Upper lobe of left lung (tissue), 4 donors: ENCODE data around the gene CITED4.

Experiments
- CTCF ChIP-seq, 6 experiments: fragments of 450-650 bp in 4 of 6; fragments of 200-600 bp in 2 of 6; sonication (generic) in 2 of 6; IDR thresholded peaks; one replicate each; pipeline ENCODE4 v1.5.1; 2016 to 2019; ENCODE audit warnings: antibody characterized with exemption in 6 of 6
- POLR2A ChIP-seq, 4 donors: fragments of 450-650 bp; IDR thresholded peaks; one replicate each; pipeline ENCODE4 v1.5.1; 2016 to 2017; ENCODE audit warnings: antibody characterized with exemption in 4 of 4, mild to moderate bottlenecking in 2 of 4

- TF ChIP-seq POLR2A (IDR thresholded peaks at IDR 0.05) (no peak), CTCF (IDR thresholded peaks at IDR 0.05) (no peak)
Observed at GRCh38 chr1:40853113-40853884, 8.9 kb downstream of the CITED4 start.
